SK-N-SH (cell line): ENCODE results near the gene SRRD. TPM values are rescaled to one million over a fixed set of nuclear protein-coding genes. Genes with fewer than 3 reads are reported as not detected.

Source experiments
- CTCF ChIA-PET: fragments of 300-600, 350-600 bp; formaldehyde crosslinking; extraction: SDS; loops from one replicate; lab custom pipeline; 2021; lab: Yijun Ruan, JAX
- POLR2A ChIA-PET: fragments of 350-600 bp; sonication (Branson Sonifier 250); formaldehyde crosslinking; extraction: SDS; loops from one replicate; lab custom pipeline; 2020; ENCODE audit warnings: antibody characterized with exemption, inconsistent platforms; lab: Yijun Ruan, JAX
- DNase-seq: peaks from one replicate; pipeline ENCODE4 v3.0.0; 2012
- H2AFZ ChIP-seq: fragments of 200-600 bp; sonication (generic); 2 replicates; pipeline ENCODE4 v1.8.1; 2016; ENCODE audit warnings: antibody characterized with exemption, mild to moderate bottlenecking, low read depth
- H3F3A ChIP-seq: fragments of 200-600 bp; sonication (generic); replicated peaks from 2 replicates; pipeline ENCODE3; 2016; ENCODE audit warnings: antibody characterized with exemption, mild to moderate bottlenecking; ENCODE audit not compliant: insufficient read depth
- H3K27ac ChIP-seq, 2 experiments: fragments of 200-500 bp in 1 of 2; fragments of 200-600 bp in 1 of 2; sonication (Bioruptor generic) in 1 of 2; sonication (generic), shearing (Covaris generic) in 1 of 2; 2 replicates each; pipeline versions ENCODE4 v1.5.1 to v1.6.1; 2014 to 2016; ENCODE audit warnings: low read depth in 2 of 2, inconsistent platforms in 1 of 2, low read length in 1 of 2, mild to moderate bottlenecking in 1 of 2, mixed read lengths in 1 of 2
- H3K27me3 ChIP-seq: fragments of 200-600 bp; sonication (generic), shearing (Covaris generic); 2 replicates; pipeline ENCODE4 v1.6.1; 2016; ENCODE audit warnings: mixed run types; ENCODE audit not compliant: insufficient read depth
- H3K36me3 ChIP-seq, 2 experiments: fragments of 200-500 bp in 1 of 2; fragments of 200-600 bp in 1 of 2; sonication (Bioruptor generic) in 1 of 2; sonication (generic) in 1 of 2; replicated peaks in 1 of 2; 2 replicates each; pipeline versions ENCODE3 to v1.5.1; 2014 to 2016; ENCODE audit warnings: low read length in 1 of 2, mild to moderate bottlenecking in 1 of 2; ENCODE audit not compliant: insufficient read depth in 2 of 2, control insufficient read depth in 1 of 2
- H3K4me1 ChIP-seq, 2 experiments: fragments of 200-500 bp in 1 of 2; fragments of 200-600 bp in 1 of 2; sonication (Bioruptor generic) in 1 of 2; sonication (generic), shearing (Covaris generic) in 1 of 2; 2 replicates each; pipeline versions ENCODE4 v1.5.1 to v1.6.1; 2014 to 2016; ENCODE audit warnings: low read depth in 1 of 2, low read length in 1 of 2, mixed run types in 1 of 2; ENCODE audit not compliant: insufficient read depth in 2 of 2, control insufficient read depth in 1 of 2
- H3K4me2 ChIP-seq: fragments of 200-600 bp; sonication (generic), shearing (Covaris generic); 2 replicates; pipeline ENCODE4 v1.6.1; 2017; ENCODE audit warnings: mixed run types
- H3K4me3 ChIP-seq, 2 experiments: fragments of 200-500 bp in 1 of 2; fragments of 200-600 bp in 1 of 2; sonication (Bioruptor generic) in 1 of 2; sonication (generic), shearing (Covaris generic) in 1 of 2; 2 replicates each; pipeline versions ENCODE4 v1.5.1 to v1.8.1; 2014 to 2016; ENCODE audit warnings: low read depth in 2 of 2, inconsistent platforms in 1 of 2, low read length in 1 of 2, mild to moderate bottlenecking in 1 of 2, mixed read lengths in 1 of 2, moderate library complexity in 1 of 2
- H3K79me2 ChIP-seq: fragments of 200-600 bp; sonication (generic); 2 replicates; pipeline ENCODE4 v1.8.1; 2017; ENCODE audit warnings: mild to moderate bottlenecking; ENCODE audit not compliant: insufficient read depth
- H3K9ac ChIP-seq: fragments of 200-600 bp; sonication (generic); 2 replicates; pipeline ENCODE4 v1.6.1; 2017; ENCODE audit warnings: mixed run types
- H3K9me2 ChIP-seq: fragments of 200-600 bp; sonication (generic); 2 replicates; pipeline ENCODE4 v1.6.1; 2017; ENCODE audit warnings: mixed run types
- H3K9me3 ChIP-seq: fragments of 200-600 bp; sonication (generic); 2 replicates; pipeline ENCODE4 v1.6.1; 2017; ENCODE audit warnings: mixed run types, mild to moderate bottlenecking, moderate library complexity
- H4K20me1 ChIP-seq: fragments of 200-600 bp; sonication (generic); 2 replicates; pipeline ENCODE4 v1.6.1; 2017; ENCODE audit warnings: mild to moderate bottlenecking, mixed run types; ENCODE audit not compliant: insufficient read depth
- CHD2 ChIP-seq: fragments of 150-350 bp; IDR thresholded peaks from 2 replicates; pipeline ENCODE4 v1.6.1; 2018; ENCODE audit warnings: low read length; ENCODE audit not compliant: partially characterized antibody
- ELF1 ChIP-seq: IDR thresholded peaks from 2 replicates; pipeline ENCODE4 v1.4.0; 2012
- FOXJ3 ChIP-seq: sonication (generic); formaldehyde crosslinking; IDR thresholded peaks from 2 replicates; pipeline ENCODE4 v1.5.1; 2020; ENCODE audit warnings: mild to moderate bottlenecking, missing genetic modification reagents
- FOXM1 ChIP-seq: IDR thresholded peaks from 2 replicates; pipeline ENCODE4 v1.4.0; 2012; ENCODE audit warnings: low read depth, mild to moderate bottlenecking
- GATA2 ChIP-seq: sonication (generic); formaldehyde crosslinking; IDR thresholded peaks from 2 replicates; pipeline ENCODE4 v1.5.0; 2020; ENCODE audit warnings: mild to moderate bottlenecking, missing genetic modification reagents
- MEF2A ChIP-seq: IDR thresholded peaks from 2 replicates; pipeline ENCODE4 v1.4.0; 2012; ENCODE audit warnings: low read depth, borderline replicate concordance
- RFX5 ChIP-seq: IDR thresholded peaks from 2 replicates; pipeline ENCODE4 v1.6.1; 2012; ENCODE audit warnings: mild to moderate bottlenecking, improper control_type of control experiment, low read length
- SMC3 ChIP-seq: IDR thresholded peaks from 2 replicates; pipeline ENCODE4 v1.6.1; 2012; ENCODE audit warnings: low read depth, low read length, improper control_type of control experiment
- WGBS: methylation state at CpG from one replicate; pipeline ENCODE4 v1.1.6; 2017; ENCODE audit warnings: low lambda C conversion rate; 5-methylcytosine and 5-hydroxymethylcytosine counted together
- polyA plus RNA-seq, 3 experiments: library from polyadenylated mRNA; depleted of rRNA; stranded (reverse); fragments of >200 nt; gene quantifications; 2 replicates each; pipeline ENCODE4 v1.2.3, GENCODE V29; 2012
- TF ChIP-seq, protein P1 (sequence below): fragments of 150-350 bp; IDR thresholded peaks from 2 replicates; pipeline ENCODE4 v1.6.1; 2017; ENCODE audit warnings: antibody characterized with exemption, low read length, low read depth, borderline replicate concordance
- TF ChIP-seq, protein P2 (sequence below): IDR thresholded peaks from 2 replicates; pipeline ENCODE4 v1.6.1; 2012; ENCODE audit warnings: mild to moderate bottlenecking, low read depth, low read length, moderate library complexity
- TF ChIP-seq, protein P3 (sequence below): IDR thresholded peaks from 2 replicates; pipeline ENCODE4 v1.4.0; 2012; ENCODE audit warnings: low read depth, borderline replicate concordance

Gene SRRD
- polyA plus RNA-seq, 1 of the 3 experiments (the other 2 are of a cell fraction), result 12.9 TPM

DNA sequence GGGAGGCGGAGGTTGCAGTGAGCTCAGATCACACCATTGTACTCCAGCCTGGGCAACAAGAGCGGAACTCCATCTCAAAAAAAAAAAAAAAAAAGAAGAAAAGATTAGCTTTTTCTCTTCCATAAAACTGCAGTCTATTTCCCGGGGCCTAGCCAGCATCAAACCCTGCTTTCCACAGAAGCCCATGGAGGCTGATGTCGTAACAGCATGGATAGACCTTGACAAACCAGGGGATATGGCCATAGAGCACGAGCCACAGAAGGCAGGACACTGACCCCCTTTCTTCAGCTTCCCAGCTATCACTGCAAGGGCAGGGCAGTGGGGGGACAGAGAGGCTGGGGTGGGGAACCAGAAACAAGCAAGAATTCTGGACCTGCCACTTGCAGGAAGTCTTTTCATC lies 21.6 kb upstream of the SRRD start:
- Histone ChIP-seq H3K4me3 (no peak overlapping the region), H3K9me2 (no peaks in the 10 kb centered on the region), H2AFZ (no peak overlapping the region), H3K36me3 (peaks cover 21 to 78% of the 10 kb centered on the region in 2 experiments), H3K9me3 (no peaks in the 10 kb centered on the region), H3F3A (peaks cover 3% of the 10 kb centered on the region), H3K9ac (no peak overlapping the region), H4K20me1 (peaks cover 5% of the 10 kb centered on the region), H3K4me1 (peaks cover 0 to 2% of the 10 kb centered on the region in 2 experiments; a peak in 2 of 4 replicates), H3K4me2 (no peak overlapping the region), H3K27me3 (no peaks in the 10 kb centered on the region), H3K27ac (no peak overlapping the region), H3K79me2 (peaks cover 8% of the 10 kb centered on the region; the same call in 1 of the 2 replicates)
- ChIA-PET CTCF (interaction anchor here (0.7 to 6.2 kb wide), 27 partner anchors 9 to 687 kb away, joined by 3 to 99 read pairs (median 11); partner anchors contain the start of genes HPS4 and SRRD), POLR2A (no interaction called here)
- DNase-seq, result no peak
- WGBS, result 94% methylated on average over 5 of the region's 5 CpGs
- TF ChIP-seq ELF1 (no peak), RFX5 (no peak), GATA2 (CRISPR knock-in tag) (no peak), SMC3 (no peak)
- TF ChIP-seq, protein P1, sequence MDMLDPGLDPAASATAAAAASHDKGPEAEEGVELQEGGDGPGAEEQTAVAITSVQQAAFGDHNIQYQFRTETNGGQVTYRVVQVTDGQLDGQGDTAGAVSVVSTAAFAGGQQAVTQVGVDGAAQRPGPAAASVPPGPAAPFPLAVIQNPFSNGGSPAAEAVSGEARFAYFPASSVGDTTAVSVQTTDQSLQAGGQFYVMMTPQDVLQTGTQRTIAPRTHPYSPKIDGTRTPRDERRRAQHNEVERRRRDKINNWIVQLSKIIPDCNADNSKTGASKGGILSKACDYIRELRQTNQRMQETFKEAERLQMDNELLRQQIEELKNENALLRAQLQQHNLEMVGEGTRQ, result no peak
- TF ChIP-seq, protein P2, sequence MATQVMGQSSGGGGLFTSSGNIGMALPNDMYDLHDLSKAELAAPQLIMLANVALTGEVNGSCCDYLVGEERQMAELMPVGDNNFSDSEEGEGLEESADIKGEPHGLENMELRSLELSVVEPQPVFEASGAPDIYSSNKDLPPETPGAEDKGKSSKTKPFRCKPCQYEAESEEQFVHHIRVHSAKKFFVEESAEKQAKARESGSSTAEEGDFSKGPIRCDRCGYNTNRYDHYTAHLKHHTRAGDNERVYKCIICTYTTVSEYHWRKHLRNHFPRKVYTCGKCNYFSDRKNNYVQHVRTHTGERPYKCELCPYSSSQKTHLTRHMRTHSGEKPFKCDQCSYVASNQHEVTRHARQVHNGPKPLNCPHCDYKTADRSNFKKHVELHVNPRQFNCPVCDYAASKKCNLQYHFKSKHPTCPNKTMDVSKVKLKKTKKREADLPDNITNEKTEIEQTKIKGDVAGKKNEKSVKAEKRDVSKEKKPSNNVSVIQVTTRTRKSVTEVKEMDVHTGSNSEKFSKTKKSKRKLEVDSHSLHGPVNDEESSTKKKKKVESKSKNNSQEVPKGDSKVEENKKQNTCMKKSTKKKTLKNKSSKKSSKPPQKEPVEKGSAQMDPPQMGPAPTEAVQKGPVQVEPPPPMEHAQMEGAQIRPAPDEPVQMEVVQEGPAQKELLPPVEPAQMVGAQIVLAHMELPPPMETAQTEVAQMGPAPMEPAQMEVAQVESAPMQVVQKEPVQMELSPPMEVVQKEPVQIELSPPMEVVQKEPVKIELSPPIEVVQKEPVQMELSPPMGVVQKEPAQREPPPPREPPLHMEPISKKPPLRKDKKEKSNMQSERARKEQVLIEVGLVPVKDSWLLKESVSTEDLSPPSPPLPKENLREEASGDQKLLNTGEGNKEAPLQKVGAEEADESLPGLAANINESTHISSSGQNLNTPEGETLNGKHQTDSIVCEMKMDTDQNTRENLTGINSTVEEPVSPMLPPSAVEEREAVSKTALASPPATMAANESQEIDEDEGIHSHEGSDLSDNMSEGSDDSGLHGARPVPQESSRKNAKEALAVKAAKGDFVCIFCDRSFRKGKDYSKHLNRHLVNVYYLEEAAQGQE, result no peak

DNA sequence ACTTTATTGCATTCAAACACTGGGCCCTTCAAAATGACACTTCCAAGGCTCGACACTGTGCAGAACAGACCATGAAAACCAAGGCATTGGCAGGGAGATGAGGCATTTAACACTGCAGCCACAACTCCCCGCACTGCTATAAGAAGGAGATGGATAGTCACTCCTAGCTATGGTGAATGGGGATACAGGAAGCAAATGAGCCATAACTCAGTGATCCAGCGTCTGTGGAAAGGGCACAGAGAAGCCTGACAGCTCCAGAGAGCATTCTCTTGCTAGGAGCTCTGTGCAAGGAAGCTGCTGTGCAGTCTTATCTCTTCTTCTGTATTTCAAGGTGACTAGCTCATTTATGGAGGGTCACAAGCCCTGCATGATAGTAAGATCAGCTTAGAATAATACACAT lies 21.0 kb upstream of the SRRD start:
- H2AFZ ChIP-seq, result no peak overlapping the region
- no peak overlapping the region for H3K27ac ChIP-seq
- peaks cover 3% of the 10 kb centered on the region for H3F3A ChIP-seq
- H3K4me2 ChIP-seq, result no peak overlapping the region
- 93% methylated on average over 3 of the region's 3 CpGs for WGBS
- H3K27me3 ChIP-seq, result no peaks in the 10 kb centered on the region
- H3K79me2 ChIP-seq, result peaks cover 8% of the 10 kb centered on the region; the same call in 1 of the 2 replicates
- no peaks in the 10 kb centered on the region for H3K9me2 ChIP-seq
- H3K9ac ChIP-seq, result no peak overlapping the region
- no peak overlapping the region for H3K4me3 ChIP-seq
- POLR2A ChIA-PET, result interaction anchor here (0.7 to 0.9 kb wide), 2 partner anchors 9 to 21 kb away, joined by 3 read pairs; partner anchors contain the start of genes HPS4 and SRRD
- TF ChIP-seq FOXJ3 (CRISPR knock-in tag) (no peak), FOXM1 (no peak), CHD2 (no peak), GATA2 (CRISPR knock-in tag) (no peak), MEF2A (no peak)
- TF ChIP-seq, protein P1, result no peak
- TF ChIP-seq, protein P3, sequence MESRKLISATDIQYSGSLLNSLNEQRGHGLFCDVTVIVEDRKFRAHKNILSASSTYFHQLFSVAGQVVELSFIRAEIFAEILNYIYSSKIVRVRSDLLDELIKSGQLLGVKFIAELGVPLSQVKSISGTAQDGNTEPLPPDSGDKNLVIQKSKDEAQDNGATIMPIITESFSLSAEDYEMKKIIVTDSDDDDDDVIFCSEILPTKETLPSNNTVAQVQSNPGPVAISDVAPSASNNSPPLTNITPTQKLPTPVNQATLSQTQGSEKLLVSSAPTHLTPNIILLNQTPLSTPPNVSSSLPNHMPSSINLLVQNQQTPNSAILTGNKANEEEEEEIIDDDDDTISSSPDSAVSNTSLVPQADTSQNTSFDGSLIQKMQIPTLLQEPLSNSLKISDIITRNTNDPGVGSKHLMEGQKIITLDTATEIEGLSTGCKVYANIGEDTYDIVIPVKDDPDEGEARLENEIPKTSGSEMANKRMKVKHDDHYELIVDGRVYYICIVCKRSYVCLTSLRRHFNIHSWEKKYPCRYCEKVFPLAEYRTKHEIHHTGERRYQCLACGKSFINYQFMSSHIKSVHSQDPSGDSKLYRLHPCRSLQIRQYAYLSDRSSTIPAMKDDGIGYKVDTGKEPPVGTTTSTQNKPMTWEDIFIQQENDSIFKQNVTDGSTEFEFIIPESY, result no peak
- peaks cover 5% of the 10 kb centered on the region for H4K20me1 ChIP-seq
- CTCF ChIA-PET, result interaction anchor here (1.1 to 6.2 kb wide), 10 partner anchors 10 to 97 kb away, joined by 4 to 99 read pairs (median 13); no protein-coding TSS in a partner anchor
- peaks cover 0 to 2% of the 10 kb centered on the region in 2 experiments; a peak in 2 of 4 replicates for H3K4me1 ChIP-seq
- no peak for DNase-seq
- peaks cover 27 to 82% of the 10 kb centered on the region in 2 experiments for H3K36me3 ChIP-seq
- H3K9me3 ChIP-seq, result no peaks in the 10 kb centered on the region
